Neutrophil (primary cell): Measurements from ENCODE around the gene ADCY5.

Experiments used
- H3K27ac ChIP-seq: fragments of 200-600 bp; sonication (generic); 2 replicates; pipeline ENCODE4 v1.5.1; 2016; ENCODE audit warnings: mild to moderate bottlenecking, moderate library complexity
- H3K27me3 ChIP-seq: fragments of 200-600 bp; sonication (generic); 2 replicates; pipeline ENCODE4 v1.6.0; 2016; ENCODE audit warnings: mild to moderate bottlenecking
- H3K36me3 ChIP-seq: fragments of 200-600 bp; sonication (generic); 2 replicates; pipeline ENCODE4 v1.5.1; 2017
- H3K4me1 ChIP-seq, 2 experiments: fragments of 200-600 bp in 1 of 2; sonication (generic) in 1 of 2; 1 replicate in 1 of 2; 2 replicates in 1 of 2; pipeline versions ENCODE4 v1.5.1 to v1.6.1; 2013 to 2016; ENCODE audit warnings: low read depth in 1 of 2, low read length in 1 of 2, mild to moderate bottlenecking in 1 of 2, moderate library complexity in 1 of 2; ENCODE audit not compliant: control insufficient read depth in 1 of 2, insufficient read depth in 1 of 2
- H3K4me3 ChIP-seq, 2 experiments: fragments of 200-600 bp in 1 of 2; sonication (generic) in 1 of 2; 1 replicate in 1 of 2; 2 replicates in 1 of 2; pipeline ENCODE4 v1.5.1; 2013 to 2016; ENCODE audit warnings: low read depth in 1 of 2, low read length in 1 of 2, mild to moderate bottlenecking in 1 of 2, moderate library complexity in 1 of 2
- H3K9me3 ChIP-seq: fragments of 200-600 bp; sonication (generic); 2 replicates; pipeline ENCODE4 v1.5.1; 2016
- CTCF ChIP-seq: fragments of 200-600 bp; sonication (generic); IDR thresholded peaks from 2 replicates; pipeline ENCODE4 v1.5.1; 2016; ENCODE audit warnings: antibody characterized with exemption

The ADCY5 gene

GRCh38 chr3:123296261-123296660 lies 152.6 kb downstream of the ADCY5 start:
- H3K4me1 ChIP-seq: no peaks in the 10 kb centered on the region
- no peak overlapping the region for H3K27ac ChIP-seq
- H3K27me3 ChIP-seq: no peaks in the 10 kb centered on the region
- H3K4me3 ChIP-seq: no peak overlapping the region
- no peak for TF ChIP-seq CTCF
- H3K9me3 ChIP-seq: no peaks in the 10 kb centered on the region
- H3K36me3 ChIP-seq: no peaks in the 10 kb centered on the region

- Histone ChIP-seq H3K4me3 (no peak overlapping the region), H3K4me1 (no peaks in the 10 kb centered on the region), H3K9me3 (no peaks in the 10 kb centered on the region), H3K36me3 (no peaks in the 10 kb centered on the region), H3K27ac (no peak overlapping the region), H3K27me3 (no peaks in the 10 kb centered on the region)
- TF ChIP-seq CTCF: no peak
These were observed 153.0 kb downstream of the ADCY5 start for GRCh38 chr3:123295901-123296250.

- no peak for TF ChIP-seq CTCF
- H3K27me3 ChIP-seq: no peaks in the 10 kb centered on the region
- no peak overlapping the region for H3K27ac ChIP-seq
- H3K4me1 ChIP-seq: no peaks in the 10 kb centered on the region
- H3K4me3 ChIP-seq: no peak overlapping the region
- H3K36me3 ChIP-seq: no peaks in the 10 kb centered on the region
- H3K9me3 ChIP-seq: no peaks in the 10 kb centered on the region
These were observed 153.6 kb downstream of the ADCY5 start for GRCh38 chr3:123295171-123295900.

- TF ChIP-seq CTCF: no peak
- H3K27ac ChIP-seq: no peak overlapping the region
- no peaks in the 10 kb centered on the region for H3K27me3 ChIP-seq
- H3K9me3 ChIP-seq: no peaks in the 10 kb centered on the region
- no peak overlapping the region for H3K4me3 ChIP-seq
- H3K36me3 ChIP-seq: no peaks in the 10 kb centered on the region
- no peaks in the 10 kb centered on the region for H3K4me1 ChIP-seq
These were observed 154.5 kb downstream of the ADCY5 start for GRCh38 chr3:123294296-123294938.

- no peaks in the 10 kb centered on the region for H3K9me3 ChIP-seq
- H3K4me1 ChIP-seq: no peaks in the 10 kb centered on the region
- TF ChIP-seq CTCF: no peak
- H3K27ac ChIP-seq: no peak overlapping the region
- no peaks in the 10 kb centered on the region for H3K36me3 ChIP-seq
- no peak overlapping the region for H3K4me3 ChIP-seq
- no peaks in the 10 kb centered on the region for H3K27me3 ChIP-seq
These were observed 156.3 kb downstream of the ADCY5 start for GRCh38 chr3:123292321-123293310.
